SK-N-SH (cell line): ENCODE measurements around the gene SHISAL2B.

Source experiments
- CHD2 ChIP-seq: fragments of 150-350 bp; IDR thresholded peaks from 2 replicates; pipeline ENCODE4 v1.6.1; 2018; ENCODE audit warnings: low read length; ENCODE audit not compliant: partially characterized antibody
- PBX3 ChIP-seq: IDR thresholded peaks from 2 replicates; pipeline ENCODE4; 2012
- POLR2AphosphoS5 ChIP-seq: IDR thresholded peaks from 2 replicates; pipeline ENCODE4 v1.6.1; 2012; ENCODE audit warnings: low read depth, low read length
- RAD21 ChIP-seq: IDR thresholded peaks from 2 replicates; pipeline ENCODE4 v1.6.1; 2012; ENCODE audit warnings: mild to moderate bottlenecking, low read length
- RFX5 ChIP-seq: IDR thresholded peaks from 2 replicates; pipeline ENCODE4 v1.6.1; 2012; ENCODE audit warnings: mild to moderate bottlenecking, improper control_type of control experiment, low read length
- SIN3A ChIP-seq: IDR thresholded peaks from 2 replicates; pipeline ENCODE4 v1.6.1; 2012; ENCODE audit warnings: low read depth, mild to moderate bottlenecking, low read length, moderate library complexity, borderline replicate concordance
- TF ChIP-seq, protein P1 (sequence below): fragments of 200-600 bp; sonication (generic); IDR thresholded peaks from 2 replicates; pipeline ENCODE4 v1.6.1; 2017; ENCODE audit warnings: antibody characterized with exemption, mild to moderate bottlenecking, moderate library complexity
- TF ChIP-seq, protein P2 (sequence below): IDR thresholded peaks from 2 replicates; pipeline ENCODE4 v1.6.1; 2012; ENCODE audit warnings: mild to moderate bottlenecking, low read depth, low read length, moderate library complexity

DNA sequence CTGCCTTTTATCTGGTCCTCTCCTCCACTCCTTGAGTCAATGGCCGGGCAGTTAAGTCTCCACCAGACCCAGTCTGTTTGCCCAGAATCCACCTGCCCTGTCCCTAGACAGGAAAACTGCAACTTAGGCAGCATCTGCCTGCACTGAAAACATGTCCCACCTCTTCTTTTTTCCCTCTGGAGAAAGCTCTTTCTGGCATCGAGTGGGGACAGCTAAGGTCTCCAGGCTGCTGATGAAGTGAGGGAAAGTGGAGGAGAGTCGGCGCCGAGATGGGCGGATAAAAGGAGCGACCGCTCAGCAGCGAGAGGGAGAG lies 243 bp upstream of the SHISAL2B start:
- TF ChIP-seq, protein P1, sequence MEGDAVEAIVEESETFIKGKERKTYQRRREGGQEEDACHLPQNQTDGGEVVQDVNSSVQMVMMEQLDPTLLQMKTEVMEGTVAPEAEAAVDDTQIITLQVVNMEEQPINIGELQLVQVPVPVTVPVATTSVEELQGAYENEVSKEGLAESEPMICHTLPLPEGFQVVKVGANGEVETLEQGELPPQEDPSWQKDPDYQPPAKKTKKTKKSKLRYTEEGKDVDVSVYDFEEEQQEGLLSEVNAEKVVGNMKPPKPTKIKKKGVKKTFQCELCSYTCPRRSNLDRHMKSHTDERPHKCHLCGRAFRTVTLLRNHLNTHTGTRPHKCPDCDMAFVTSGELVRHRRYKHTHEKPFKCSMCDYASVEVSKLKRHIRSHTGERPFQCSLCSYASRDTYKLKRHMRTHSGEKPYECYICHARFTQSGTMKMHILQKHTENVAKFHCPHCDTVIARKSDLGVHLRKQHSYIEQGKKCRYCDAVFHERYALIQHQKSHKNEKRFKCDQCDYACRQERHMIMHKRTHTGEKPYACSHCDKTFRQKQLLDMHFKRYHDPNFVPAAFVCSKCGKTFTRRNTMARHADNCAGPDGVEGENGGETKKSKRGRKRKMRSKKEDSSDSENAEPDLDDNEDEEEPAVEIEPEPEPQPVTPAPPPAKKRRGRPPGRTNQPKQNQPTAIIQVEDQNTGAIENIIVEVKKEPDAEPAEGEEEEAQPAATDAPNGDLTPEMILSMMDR: no peak
- TF ChIP-seq, protein P2, sequence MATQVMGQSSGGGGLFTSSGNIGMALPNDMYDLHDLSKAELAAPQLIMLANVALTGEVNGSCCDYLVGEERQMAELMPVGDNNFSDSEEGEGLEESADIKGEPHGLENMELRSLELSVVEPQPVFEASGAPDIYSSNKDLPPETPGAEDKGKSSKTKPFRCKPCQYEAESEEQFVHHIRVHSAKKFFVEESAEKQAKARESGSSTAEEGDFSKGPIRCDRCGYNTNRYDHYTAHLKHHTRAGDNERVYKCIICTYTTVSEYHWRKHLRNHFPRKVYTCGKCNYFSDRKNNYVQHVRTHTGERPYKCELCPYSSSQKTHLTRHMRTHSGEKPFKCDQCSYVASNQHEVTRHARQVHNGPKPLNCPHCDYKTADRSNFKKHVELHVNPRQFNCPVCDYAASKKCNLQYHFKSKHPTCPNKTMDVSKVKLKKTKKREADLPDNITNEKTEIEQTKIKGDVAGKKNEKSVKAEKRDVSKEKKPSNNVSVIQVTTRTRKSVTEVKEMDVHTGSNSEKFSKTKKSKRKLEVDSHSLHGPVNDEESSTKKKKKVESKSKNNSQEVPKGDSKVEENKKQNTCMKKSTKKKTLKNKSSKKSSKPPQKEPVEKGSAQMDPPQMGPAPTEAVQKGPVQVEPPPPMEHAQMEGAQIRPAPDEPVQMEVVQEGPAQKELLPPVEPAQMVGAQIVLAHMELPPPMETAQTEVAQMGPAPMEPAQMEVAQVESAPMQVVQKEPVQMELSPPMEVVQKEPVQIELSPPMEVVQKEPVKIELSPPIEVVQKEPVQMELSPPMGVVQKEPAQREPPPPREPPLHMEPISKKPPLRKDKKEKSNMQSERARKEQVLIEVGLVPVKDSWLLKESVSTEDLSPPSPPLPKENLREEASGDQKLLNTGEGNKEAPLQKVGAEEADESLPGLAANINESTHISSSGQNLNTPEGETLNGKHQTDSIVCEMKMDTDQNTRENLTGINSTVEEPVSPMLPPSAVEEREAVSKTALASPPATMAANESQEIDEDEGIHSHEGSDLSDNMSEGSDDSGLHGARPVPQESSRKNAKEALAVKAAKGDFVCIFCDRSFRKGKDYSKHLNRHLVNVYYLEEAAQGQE: no peak
- TF ChIP-seq CHD2 (no peak), PBX3 (no peak), RAD21 (no peak), SIN3A (no peak), POLR2AphosphoS5 (no peak), RFX5 (no peak)
